Measurements from ENCODE around the gene PI16.

PI16 gene

GRCh38 chr6:36975231-36976006 lies 20.9 kb downstream of the PI16 start:
- Histone ChIP-seq H3K27ac (no peak overlapping the region), H3K27me3 (ENCODE audit: insufficient read depth, low read depth, severe bottlenecking) (no peaks in the 10 kb centered on the region), H3K9me3 (ENCODE audit: severe bottlenecking) (no peaks in the 10 kb centered on the region), H3K4me3 (ENCODE audit: low read depth, low read length) (no peak overlapping the region), H3K36me3 (peaks cover 99% of the 10 kb centered on the region)
- no peak for DNase-seq
- no peak for TF ChIP-seq CTCF (IDR thresholded peaks at IDR 0.05; ENCODE audit: low read depth, low read length)

- Histone ChIP-seq H3K9me3 (ENCODE audit: severe bottlenecking) (no peaks in the 10 kb centered on the region), H3K27me3 (ENCODE audit: insufficient read depth, low read depth, severe bottlenecking) (no peaks in the 10 kb centered on the region), H3K36me3 (peaks cover 98% of the 10 kb centered on the region), H3K27ac (no peak overlapping the region), H3K4me3 (ENCODE audit: low read depth, low read length) (no peak overlapping the region)
- no peak for DNase-seq
- no peak for TF ChIP-seq CTCF (IDR thresholded peaks at IDR 0.05; ENCODE audit: low read depth, low read length)
These were observed 21.4 kb downstream of the PI16 start for GRCh38 chr6:36976007-36976264.

- Histone ChIP-seq H3K4me3 (ENCODE audit: low read depth, low read length) (no peak overlapping the region), H3K27ac (no peak overlapping the region), H3K27me3 (ENCODE audit: insufficient read depth, low read depth, severe bottlenecking) (no peaks in the 10 kb centered on the region), H3K36me3 (peaks cover 96% of the 10 kb centered on the region), H3K9me3 (ENCODE audit: severe bottlenecking) (no peaks in the 10 kb centered on the region)
- no peak for DNase-seq
- no peak for TF ChIP-seq CTCF (IDR thresholded peaks at IDR 0.05; ENCODE audit: low read depth, low read length)
These were observed 22.0 kb downstream of the PI16 start for GRCh38 chr6:36976509-36976908.

- Histone ChIP-seq H3K27me3 (ENCODE audit: insufficient read depth, low read depth, severe bottlenecking) (no peaks in the 10 kb centered on the region), H3K4me3 (ENCODE audit: low read depth, low read length) (no peak overlapping the region), H3K27ac (no peak overlapping the region), H3K9me3 (ENCODE audit: severe bottlenecking) (no peaks in the 10 kb centered on the region), H3K36me3 (peaks cover 94% of the 10 kb centered on the region)
- TF ChIP-seq CTCF (IDR thresholded peaks at IDR 0.05; ENCODE audit: low read depth, low read length): no peak
- DNase-seq: no peak
These were observed 22.4 kb downstream of the PI16 start for GRCh38 chr6:36976931-36977330.

GRCh38 chr6:36977470-36977941 lies 23.0 kb downstream of the PI16 start:
- DNase-seq: peak; percentile 45
- H3K36me3 ChIP-seq: peaks cover 90% of the 10 kb centered on the region
- TF ChIP-seq CTCF (IDR thresholded peaks at IDR 0.05; ENCODE audit: low read depth, low read length): peak; percentile 59

More at GRCh38 chr6:36977470-36977941, 23.0 kb downstream of the PI16 start:
- Histone ChIP-seq H3K27ac (no peak overlapping the region), H3K4me3 (ENCODE audit: low read depth, low read length) (no peak overlapping the region), H3K9me3 (ENCODE audit: severe bottlenecking) (no peaks in the 10 kb centered on the region), H3K27me3 (ENCODE audit: insufficient read depth, low read depth, severe bottlenecking) (no peaks in the 10 kb centered on the region)

Measured in WERI-Rb-1 (cell line).